Measurements from ENCODE around the gene RAB13.

RAB13 gene

GRCh38 chr1:153945131-153945794 is 40.9 kb downstream of the RAB13 start:
- H3K4me3 ChIP-seq (ENCODE audit: low read depth in 1 of 2, low read length in 2 of 2) = peak overlapping the region; percentile 75 to 90
- H3K4me1 ChIP-seq (ENCODE audit: insufficient read depth, low read length) = peaks cover 27% of the 10 kb centered on the region
- peak; percentile 82 for ATAC-seq (ENCODE audit: insufficient read depth, low read depth)
- peaks cover 14% of the 10 kb centered on the region for H4K20me1 ChIP-seq (ENCODE audit: insufficient read depth, low read length)
- peak overlapping the region; percentile 78 for H3K27ac ChIP-seq (ENCODE audit: low read length)
- no peak for TF ChIP-seq CTCF (IDR thresholded peaks at IDR 0.05; ENCODE audit: borderline replicate concordance, extremely low read depth, low read length, poor library complexity, severe bottlenecking)
- no peak for TF ChIP-seq EZH2 (IDR thresholded peaks at IDR 0.05; ENCODE audit: borderline replicate concordance, low read depth, low read length, severe bottlenecking)
- peak overlapping the region; percentile 88 for H3K9ac ChIP-seq (ENCODE audit: low read depth, low read length)
- H2AFZ ChIP-seq (ENCODE audit: low read depth, low read length) = peak overlapping the region; percentile 73
- peaks cover 36% of the 10 kb centered on the region for H3K79me2 ChIP-seq (ENCODE audit: insufficient read depth, low read length)
- H3K9me3 ChIP-seq (ENCODE audit: insufficient read depth, low read length, severe bottlenecking) = no peaks in the 10 kb centered on the region
- peaks cover 68% of the 10 kb centered on the region for H3K36me3 ChIP-seq (ENCODE audit: insufficient read depth, low read length)
- DNase-seq = peak; percentile 84
- no peaks in the 10 kb centered on the region for H3K27me3 ChIP-seq (ENCODE audit: insufficient read depth, low read length, poor library complexity)
- peak overlapping the region; percentile 80 for H3K4me2 ChIP-seq (ENCODE audit: insufficient read depth, low read length)

DNA sequence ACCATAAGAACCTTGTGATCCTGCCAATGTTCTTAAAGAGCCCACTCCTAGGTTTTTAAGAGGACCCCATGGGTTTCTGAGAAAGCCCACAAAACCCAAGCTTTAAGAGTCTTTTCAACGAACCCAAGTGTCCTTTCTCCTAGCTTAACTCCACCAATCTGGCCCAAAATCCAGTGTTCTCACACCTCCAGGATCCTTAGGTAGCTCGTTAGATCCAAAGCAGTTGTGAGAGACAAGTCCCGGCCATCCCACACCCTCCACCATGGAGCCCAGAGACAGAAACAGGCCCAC is 41.4 kb downstream of the RAB13 start:
- H3K36me3 ChIP-seq (ENCODE audit: insufficient read depth, low read length) = peaks cover 68% of the 10 kb centered on the region
- peak overlapping the region; percentile 80 for H3K4me2 ChIP-seq (ENCODE audit: insufficient read depth, low read length)
- H3K9ac ChIP-seq (ENCODE audit: low read depth, low read length) = peak overlapping the region; percentile 88
- peaks cover 36% of the 10 kb centered on the region for H3K79me2 ChIP-seq (ENCODE audit: insufficient read depth, low read length)
- no peaks in the 10 kb centered on the region for H3K27me3 ChIP-seq (ENCODE audit: insufficient read depth, low read length, poor library complexity)
- H3K9me3 ChIP-seq (ENCODE audit: insufficient read depth, low read length, severe bottlenecking) = no peaks in the 10 kb centered on the region
- H3K4me1 ChIP-seq (ENCODE audit: insufficient read depth, low read length) = peaks cover 27% of the 10 kb centered on the region
- peaks cover 14% of the 10 kb centered on the region for H4K20me1 ChIP-seq (ENCODE audit: insufficient read depth, low read length)
- peak overlapping the region; percentile 73 for H2AFZ ChIP-seq (ENCODE audit: low read depth, low read length)
- ATAC-seq (ENCODE audit: insufficient read depth, low read depth) (no peak), DNase-seq (no peak)
- peak overlapping the region; percentile 78 for H3K27ac ChIP-seq (ENCODE audit: low read length)
- H3K4me3 ChIP-seq (ENCODE audit: low read depth in 1 of 2, low read length in 2 of 2) = peak overlapping the region; percentile 75 to 90; a peak in 3 of 4 replicates
- no peak for TF ChIP-seq CTCF (IDR thresholded peaks at IDR 0.05; ENCODE audit: borderline replicate concordance, extremely low read depth, low read length, poor library complexity, severe bottlenecking)
- no peak for TF ChIP-seq EZH2 (IDR thresholded peaks at IDR 0.05; ENCODE audit: borderline replicate concordance, low read depth, low read length, severe bottlenecking)

GRCh38 chr1:153944005-153944826 is 41.9 kb downstream of the RAB13 start:
- peaks cover 14% of the 10 kb centered on the region for H4K20me1 ChIP-seq (ENCODE audit: insufficient read depth, low read length)
- H2AFZ ChIP-seq (ENCODE audit: low read depth, low read length) = no peak overlapping the region
- ATAC-seq (ENCODE audit: insufficient read depth, low read depth) (no peak), DNase-seq (no peak)
- H3K79me2 ChIP-seq (ENCODE audit: insufficient read depth, low read length) = peaks cover 36% of the 10 kb centered on the region
- TF ChIP-seq CTCF (IDR thresholded peaks at IDR 0.05; ENCODE audit: borderline replicate concordance, extremely low read depth, low read length, poor library complexity, severe bottlenecking) = no peak
- peak overlapping the region; percentile 88 for H3K9ac ChIP-seq (ENCODE audit: low read depth, low read length)
- H3K27me3 ChIP-seq (ENCODE audit: insufficient read depth, low read length, poor library complexity) = no peaks in the 10 kb centered on the region
- H3K4me2 ChIP-seq (ENCODE audit: insufficient read depth, low read length) = peak overlapping the region; percentile 80
- peak overlapping the region; percentile 78 for H3K27ac ChIP-seq (ENCODE audit: low read length)
- peaks cover 27% of the 10 kb centered on the region for H3K4me1 ChIP-seq (ENCODE audit: insufficient read depth, low read length)
- peak overlapping the region; percentile 75 to 90; a peak in 3 of 4 replicates for H3K4me3 ChIP-seq (ENCODE audit: low read depth in 1 of 2, low read length in 2 of 2)
- H3K36me3 ChIP-seq (ENCODE audit: insufficient read depth, low read length) = peaks cover 70% of the 10 kb centered on the region
- H3K9me3 ChIP-seq (ENCODE audit: insufficient read depth, low read length, severe bottlenecking) = no peaks in the 10 kb centered on the region

Measured in DND-41 (cell line).